ENCODE data around the gene CRELD2.
A peak's percentile ranks its signal among the peaks of the same experiment; 100 is the strongest.

Gene CRELD2

GRCh38 chr22:49948116-49948957 is 29.9 kb downstream of the CRELD2 start:
- no peak overlapping the region for H3K4me3 ChIP-seq (ENCODE audit: control insufficient read depth, low read depth, low read length)
- DNase-seq (ENCODE audit: low read depth): no peak

DNA sequence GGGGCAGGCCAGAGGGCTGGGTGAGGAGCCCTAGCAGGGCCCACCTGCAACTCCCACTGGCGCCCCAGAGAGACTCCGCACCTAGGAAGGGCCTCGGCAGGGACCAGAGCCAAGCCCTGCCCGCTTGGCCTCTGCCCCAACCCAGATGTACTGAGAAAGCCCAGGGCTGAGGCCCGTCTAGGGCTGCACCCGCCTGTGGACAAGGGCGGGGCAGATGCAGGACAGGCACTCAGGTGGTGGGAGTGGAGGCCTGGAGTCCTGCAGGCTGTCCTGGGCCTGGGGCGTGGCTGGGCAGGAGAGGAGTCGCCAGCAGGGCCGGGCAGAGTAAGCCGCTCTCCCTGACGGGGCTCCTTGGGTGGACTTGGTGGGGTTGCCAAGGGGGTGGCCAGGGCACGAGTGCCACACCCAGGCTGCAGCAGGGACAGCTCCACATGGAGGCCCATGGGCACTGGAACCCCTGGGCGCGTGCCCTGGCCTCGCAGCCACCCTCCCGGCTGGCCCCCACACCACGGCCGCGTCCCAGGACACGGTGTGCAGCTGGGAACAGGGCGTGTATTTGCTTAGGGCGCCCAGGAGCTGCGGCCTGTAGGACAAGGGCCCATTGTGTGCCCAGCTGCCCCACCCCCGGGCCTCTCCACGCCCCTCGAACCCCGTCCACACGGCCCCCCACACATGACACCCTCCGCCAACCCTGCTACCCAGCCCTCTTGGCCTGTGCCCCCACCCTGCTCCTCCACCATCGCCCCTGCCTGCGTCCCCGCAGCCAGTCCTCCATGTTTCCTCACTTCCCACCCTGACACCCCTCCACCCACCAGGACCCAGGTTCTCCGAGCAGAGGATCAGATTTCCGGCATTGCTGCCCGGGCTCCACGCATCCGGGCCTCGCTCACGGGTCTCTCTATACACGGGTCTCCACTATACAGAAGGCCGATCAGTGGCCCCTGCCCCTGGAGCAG is 30.8 kb downstream of the CRELD2 start:
- DNase-seq (ENCODE audit: low read depth): no peak
- TF ChIP-seq, protein P1, sequence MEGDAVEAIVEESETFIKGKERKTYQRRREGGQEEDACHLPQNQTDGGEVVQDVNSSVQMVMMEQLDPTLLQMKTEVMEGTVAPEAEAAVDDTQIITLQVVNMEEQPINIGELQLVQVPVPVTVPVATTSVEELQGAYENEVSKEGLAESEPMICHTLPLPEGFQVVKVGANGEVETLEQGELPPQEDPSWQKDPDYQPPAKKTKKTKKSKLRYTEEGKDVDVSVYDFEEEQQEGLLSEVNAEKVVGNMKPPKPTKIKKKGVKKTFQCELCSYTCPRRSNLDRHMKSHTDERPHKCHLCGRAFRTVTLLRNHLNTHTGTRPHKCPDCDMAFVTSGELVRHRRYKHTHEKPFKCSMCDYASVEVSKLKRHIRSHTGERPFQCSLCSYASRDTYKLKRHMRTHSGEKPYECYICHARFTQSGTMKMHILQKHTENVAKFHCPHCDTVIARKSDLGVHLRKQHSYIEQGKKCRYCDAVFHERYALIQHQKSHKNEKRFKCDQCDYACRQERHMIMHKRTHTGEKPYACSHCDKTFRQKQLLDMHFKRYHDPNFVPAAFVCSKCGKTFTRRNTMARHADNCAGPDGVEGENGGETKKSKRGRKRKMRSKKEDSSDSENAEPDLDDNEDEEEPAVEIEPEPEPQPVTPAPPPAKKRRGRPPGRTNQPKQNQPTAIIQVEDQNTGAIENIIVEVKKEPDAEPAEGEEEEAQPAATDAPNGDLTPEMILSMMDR (conservative IDR thresholded peaks at IDR 0.05; ENCODE audit: control insufficient read depth, insufficient read depth, low read depth, low read length): no peak
- H3K4me3 ChIP-seq (ENCODE audit: control insufficient read depth, low read depth, low read length): no peak overlapping the region

More at GRCh38 chr22:49948116-49948957, 29.9 kb downstream of the CRELD2 start:
- TF ChIP-seq, protein P1 (conservative IDR thresholded peaks at IDR 0.05; ENCODE audit: control insufficient read depth, insufficient read depth, low read depth, low read length): no peak

DNA sequence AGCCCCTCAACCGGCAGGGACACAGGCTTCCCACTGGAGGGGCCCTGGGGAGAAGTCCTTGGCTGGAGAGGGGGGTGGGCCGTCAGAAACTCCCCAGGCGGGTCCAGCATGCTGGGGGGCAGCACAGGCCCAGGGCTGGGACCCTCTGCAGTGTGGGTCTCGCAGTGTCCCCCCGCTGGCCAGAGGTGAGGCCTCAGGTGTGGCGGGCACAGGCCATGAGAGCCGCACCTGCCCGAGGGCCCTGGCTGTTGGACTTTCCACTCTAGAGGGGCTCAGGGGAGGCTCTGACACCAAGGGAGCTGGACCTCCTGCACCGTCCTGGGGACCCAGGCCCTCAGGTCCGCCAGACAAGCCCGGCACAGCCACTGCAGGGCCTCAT is 31.5 kb downstream of the CRELD2 start:
- TF ChIP-seq, protein P1 (conservative IDR thresholded peaks at IDR 0.05; ENCODE audit: control insufficient read depth, insufficient read depth, low read depth, low read length): no peak

DNA sequence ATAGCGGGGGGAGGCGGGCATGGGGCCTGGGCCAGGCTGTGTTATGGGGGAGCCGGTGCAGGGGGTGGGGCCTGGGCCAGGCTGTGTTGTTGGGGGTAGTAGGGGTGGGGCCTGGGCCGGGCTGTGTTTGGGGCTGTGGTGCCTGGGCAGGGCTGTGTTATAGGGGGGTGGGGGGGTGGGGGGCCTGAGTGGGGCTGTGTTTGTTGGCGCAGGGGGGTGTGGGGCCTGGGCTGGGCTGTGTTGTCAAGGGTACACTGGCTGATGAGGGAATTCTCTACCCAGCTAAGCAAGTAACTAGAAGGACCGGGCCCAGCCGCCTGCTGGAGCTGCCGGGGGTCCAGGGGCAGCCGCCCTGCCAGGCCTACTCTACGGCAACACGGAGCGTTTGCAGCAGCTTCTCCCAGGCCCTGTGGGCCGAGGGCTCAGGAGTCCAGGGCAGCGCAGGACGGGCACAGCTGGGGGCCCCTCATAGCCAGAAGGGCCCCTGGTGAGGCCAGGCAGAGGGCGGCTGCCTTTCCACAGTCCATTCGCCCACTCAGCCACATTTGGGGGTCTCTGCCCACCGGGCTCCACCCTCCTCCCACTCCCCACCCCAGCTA is 32.1 kb downstream of the CRELD2 start:
- no peak for DNase-seq (ENCODE audit: low read depth)
- H3K4me3 ChIP-seq (ENCODE audit: control insufficient read depth, low read depth, low read length): no peak overlapping the region
- TF ChIP-seq, protein P1 (conservative IDR thresholded peaks at IDR 0.05; ENCODE audit: control insufficient read depth, insufficient read depth, low read depth, low read length): no peak

More for the DNA sequence above, 31.5 kb downstream of the CRELD2 start:
- DNase-seq (ENCODE audit: low read depth): no peak
- H3K4me3 ChIP-seq (ENCODE audit: control insufficient read depth, low read depth, low read length): no peak overlapping the region

- peak; percentile 53 for DNase-seq (ENCODE audit: low read depth)
- TF ChIP-seq, protein P1 (conservative IDR thresholded peaks at IDR 0.05; ENCODE audit: control insufficient read depth, insufficient read depth, low read depth, low read length): no peak
- no peak overlapping the region for H3K4me3 ChIP-seq (ENCODE audit: control insufficient read depth, low read depth, low read length)
These were observed 32.7 kb downstream of the CRELD2 start for GRCh38 chr22:49951000-49951677.

DNA sequence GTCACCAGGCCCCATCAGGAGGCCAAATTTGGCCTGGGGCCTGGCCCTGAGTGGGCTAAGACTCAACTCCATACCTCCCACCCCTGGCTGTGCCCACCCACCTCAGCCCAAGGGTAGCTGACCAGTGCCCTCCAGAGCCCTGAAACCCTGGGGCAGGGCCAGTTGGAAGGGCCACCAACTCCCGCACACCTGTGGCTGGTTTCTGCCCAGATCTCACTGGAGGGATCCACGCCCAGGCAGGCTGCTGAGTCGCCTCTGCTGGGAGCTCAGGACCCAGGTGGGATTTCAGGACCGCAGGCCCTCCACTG is 33.2 kb downstream of the CRELD2 start:
- TF ChIP-seq, protein P1 (conservative IDR thresholded peaks at IDR 0.05; ENCODE audit: control insufficient read depth, insufficient read depth, low read depth, low read length): no peak
- H3K4me3 ChIP-seq (ENCODE audit: control insufficient read depth, low read depth, low read length): no peak overlapping the region
- DNase-seq (ENCODE audit: low read depth): no peak

Measured in fibroblast of mammary gland (primary cell).